ENCODE data around the gene CCDC167. TPM values are rescaled to one million over a fixed set of nuclear protein-coding genes. Genes with fewer than 3 reads are reported as not detected.

Gene CCDC167
- total and polyA plus RNA-seq, 10 of the 15 experiments (the other 5 are each of a cell fraction or from before 2014, with no cell fraction given) = 74.9 to 380 (median 137) TPM

DNA sequence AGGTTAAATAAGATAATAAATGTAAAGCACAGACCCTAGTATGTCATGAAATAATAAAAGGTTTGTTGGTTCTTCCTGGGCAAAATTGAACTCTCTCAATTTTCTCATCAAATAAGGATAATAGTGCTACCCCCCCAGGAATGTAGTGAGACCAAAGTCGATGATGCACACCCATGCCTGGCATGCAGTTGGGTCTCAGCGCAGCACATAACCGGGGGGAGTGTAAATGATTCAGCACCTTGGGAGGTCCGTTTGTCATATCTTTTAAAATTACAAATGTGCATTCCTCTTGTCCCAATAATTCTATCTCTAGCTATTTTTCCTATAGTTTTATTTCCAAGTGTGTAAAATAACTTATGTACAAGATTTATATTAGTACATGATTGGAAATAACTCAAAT lies 31.3 kb upstream of the CCDC167 start (continued):
- TF ChIP-seq ZNF687 (IDR thresholded peaks at IDR 0.05) = no peak
- TF ChIP-seq IKZF2 (IDR thresholded peaks at IDR 0.05) = no peak
- no peak for TF ChIP-seq EZH2 (IDR thresholded peaks at IDR 0.05; ENCODE audit: borderline replicate concordance, control insufficient read depth, low read depth, low read length)
- no peak for TF ChIP-seq RELA (IDR thresholded peaks at IDR 0.05; ENCODE audit: borderline replicate concordance, partially characterized antibody)
- TF ChIP-seq LARP7 (IDR thresholded peaks at IDR 0.05) = no peak
- TF ChIP-seq ELK1 (IDR thresholded peaks at IDR 0.05; ENCODE audit: low read depth, low read length) = no peak
- no peak for TF ChIP-seq MYC (IDR thresholded peaks at IDR 0.05; ENCODE audit: insufficient read depth, insufficient read length, insufficient replicate concordance, low read length, severe bottlenecking)
